Midbrain (tissue), 1 donor: ENCODE measurements around the gene N4BP2L2.

Experiments
- DNase-seq: peaks from one replicate; lab custom pipeline; 2025; lab: John Stamatoyannopoulos, UW

The N4BP2L2 gene

GRCh38 chr13:32468502-32469142, 70.0 kb downstream of the N4BP2L2 start:
- DNase-seq = no peak

DNA sequence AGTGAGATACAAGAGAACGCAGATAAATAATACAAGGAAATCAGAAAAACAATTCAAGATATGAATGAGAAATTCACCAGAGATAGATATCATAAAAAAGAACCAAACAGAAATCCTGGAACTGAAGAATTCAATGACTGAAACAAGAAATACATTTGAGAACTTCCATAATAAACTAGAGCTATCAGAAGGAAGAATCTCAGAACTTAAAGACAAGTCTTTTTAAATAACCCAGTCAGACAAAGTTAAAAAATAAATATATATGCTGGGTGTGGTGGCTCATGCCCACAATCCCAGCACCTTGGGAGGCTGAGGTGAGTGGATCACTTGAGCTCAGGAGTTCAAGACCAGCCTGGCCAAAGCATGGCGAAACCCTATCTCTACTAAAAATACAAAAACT, 82.0 kb downstream of the N4BP2L2 start:
- no peak for DNase-seq

DNA sequence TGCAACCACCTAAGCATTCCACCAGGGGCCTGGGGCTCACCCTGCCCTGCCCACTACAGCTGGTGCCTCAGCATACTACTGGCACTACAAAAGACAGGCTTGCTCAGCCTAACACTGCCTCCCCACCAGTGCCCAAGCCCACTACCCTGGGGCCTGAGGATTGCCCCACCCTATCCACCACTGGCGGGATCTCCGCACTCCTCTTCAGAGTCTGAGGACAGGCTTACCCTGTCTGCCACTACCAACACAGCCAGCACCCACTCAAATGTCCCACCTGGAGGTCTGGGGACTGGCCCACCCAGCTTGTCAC, 83.0 kb downstream of the N4BP2L2 start:
- no peak for DNase-seq

GRCh38 chr13:32454886-32455593, 83.6 kb downstream of the N4BP2L2 start:
- DNase-seq = no peak

DNA sequence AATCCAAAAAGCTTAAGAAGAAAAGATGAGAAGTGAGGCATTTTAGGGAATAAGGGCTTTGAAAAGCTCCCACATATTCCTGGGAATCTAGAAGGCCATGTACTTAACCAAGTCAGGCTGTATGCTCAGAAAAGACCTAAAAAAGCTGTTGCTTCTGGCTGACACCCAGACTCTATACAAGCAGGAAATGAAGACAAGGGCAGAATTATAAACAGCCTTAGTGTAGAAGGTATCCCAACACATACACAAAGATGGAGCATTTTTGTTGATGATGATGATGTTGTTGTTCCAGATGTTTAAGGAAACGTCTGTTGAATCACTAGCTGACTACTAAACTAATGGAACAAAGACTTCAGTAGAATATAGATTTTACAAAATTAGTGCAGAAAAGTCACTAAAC, 84.6 kb downstream of the N4BP2L2 start:
- no peak for DNase-seq

DNA sequence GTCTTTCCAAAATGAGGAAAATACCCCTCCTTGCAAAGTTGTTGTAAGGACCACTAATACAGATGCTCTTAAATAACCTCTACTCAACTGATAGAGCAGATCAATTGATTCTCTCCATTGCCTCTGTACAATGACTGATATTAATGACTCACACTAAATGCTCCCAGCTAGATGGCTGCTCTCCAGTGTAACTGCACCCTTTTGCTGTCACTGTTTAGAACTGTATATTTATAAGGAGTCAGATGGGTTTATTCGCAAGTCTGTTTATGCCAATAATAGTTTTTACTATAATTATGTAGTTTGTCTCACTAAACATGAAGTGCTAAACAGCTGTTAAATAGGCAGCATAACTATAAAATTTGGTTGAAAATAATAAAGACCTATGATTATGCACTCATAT, 89.6 kb downstream of the N4BP2L2 start:
- no peak for DNase-seq

DNA sequence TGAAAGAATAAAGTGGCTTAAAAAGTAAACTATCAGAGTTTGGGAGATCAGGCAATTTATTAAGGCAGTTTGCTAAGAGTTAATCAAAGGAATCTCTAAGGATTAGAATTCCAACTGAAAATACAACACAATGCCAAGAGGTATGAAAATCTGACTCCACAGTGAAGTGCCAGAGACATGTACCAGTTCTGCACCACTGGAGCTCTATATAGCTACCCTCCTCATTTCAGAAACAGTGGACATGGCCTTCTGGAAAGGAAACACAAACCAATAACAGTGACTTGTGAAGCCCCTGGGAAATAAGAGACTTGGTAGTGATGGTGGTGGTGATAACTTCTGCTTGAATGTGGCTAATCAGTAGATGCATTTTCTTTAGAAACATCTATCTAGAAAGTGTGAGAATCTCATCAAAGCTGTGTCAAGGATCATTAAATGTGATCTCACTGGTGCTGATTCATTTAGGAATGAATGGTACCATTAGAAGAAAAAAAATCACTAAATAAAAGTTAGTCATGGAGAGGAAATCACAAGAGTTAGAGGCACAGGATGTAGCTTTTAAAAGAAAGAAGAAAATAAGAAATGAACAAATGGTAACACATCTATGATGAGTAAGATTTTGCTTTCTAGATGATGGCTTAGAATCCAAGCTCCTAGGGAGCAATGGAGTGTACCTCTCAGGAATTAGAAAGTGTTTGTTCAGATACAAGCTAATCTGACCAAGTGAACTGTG, 90.5 kb downstream of the N4BP2L2 start:
- DNase-seq = no peak

DNA sequence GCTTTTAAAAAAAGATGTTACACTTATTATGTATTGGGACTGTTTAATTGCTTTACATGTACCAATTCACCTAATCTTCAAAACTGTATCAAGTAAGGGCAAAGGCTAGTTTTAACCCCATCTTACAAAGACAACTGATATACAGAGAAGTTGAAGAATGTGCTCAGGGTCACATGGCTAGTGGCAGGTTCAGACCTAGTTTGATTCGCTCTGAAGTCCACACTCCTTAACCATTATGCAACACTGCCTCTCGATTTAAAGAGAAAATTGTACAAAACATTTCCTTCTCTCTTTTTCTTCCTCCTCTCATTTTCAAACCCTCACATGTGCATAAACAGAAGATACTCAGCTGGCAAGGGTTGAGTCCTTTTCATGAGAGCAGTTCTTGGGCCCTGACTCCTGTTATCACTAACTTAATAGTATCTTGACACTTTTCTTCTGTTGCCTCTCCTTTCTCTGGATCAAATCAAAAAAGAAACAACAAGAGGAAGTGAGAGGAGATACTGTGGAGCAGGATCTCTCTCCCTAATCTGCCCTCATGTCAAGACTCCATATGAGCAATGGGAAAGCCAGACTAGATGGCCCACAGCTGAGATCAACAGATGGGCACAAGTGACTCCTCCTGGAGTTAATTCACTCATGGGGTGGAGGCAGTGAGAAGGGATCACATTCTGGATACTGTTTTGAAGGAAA, 91.7 kb downstream of the N4BP2L2 start:
- no peak for DNase-seq

- DNase-seq = no peak
These were observed 92.4 kb downstream of the N4BP2L2 start for GRCh38 chr13:32446220-32446619.

DNA sequence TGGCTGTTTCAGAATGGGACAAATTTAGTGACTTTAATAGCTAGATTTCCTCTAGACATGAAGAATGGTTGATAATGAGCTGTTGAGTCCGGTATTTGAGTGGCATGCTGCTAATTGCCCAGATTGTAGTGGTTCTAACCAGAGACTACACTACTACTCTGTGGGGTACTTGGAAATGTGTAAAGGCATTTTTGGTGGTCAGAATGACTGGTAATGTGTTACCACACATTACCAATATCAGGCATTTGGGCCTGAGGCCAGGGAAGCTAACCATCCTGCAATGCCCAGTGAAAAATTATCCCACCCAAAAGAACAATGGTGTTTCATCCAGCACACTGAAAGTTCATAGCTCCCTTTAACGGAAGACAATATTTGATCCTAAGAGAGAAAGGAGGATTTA, 93.1 kb downstream of the N4BP2L2 start:
- DNase-seq = no peak

- no peak for DNase-seq
These were observed 95.5 kb downstream of the N4BP2L2 start for GRCh38 chr13:32443111-32443510.

DNA sequence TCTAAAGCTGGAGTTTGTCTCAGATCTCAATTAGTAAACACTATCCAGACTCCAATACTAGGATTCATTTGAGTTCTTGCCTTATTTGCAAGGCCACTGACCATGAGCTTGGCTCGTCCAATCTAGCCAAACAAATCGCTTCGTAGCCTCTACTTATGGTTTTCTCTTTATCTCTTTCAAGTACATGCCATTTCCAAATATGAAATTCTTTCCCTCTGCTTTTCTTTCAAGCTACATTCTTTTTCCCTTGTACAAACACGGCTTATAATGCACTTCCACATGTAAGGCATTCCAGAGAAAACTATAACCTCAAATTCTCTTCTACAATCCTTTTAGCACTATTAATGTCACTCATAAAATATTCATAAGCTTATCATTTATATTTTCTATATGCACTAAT, 99.7 kb downstream of the N4BP2L2 start:
- no peak for DNase-seq

DNA sequence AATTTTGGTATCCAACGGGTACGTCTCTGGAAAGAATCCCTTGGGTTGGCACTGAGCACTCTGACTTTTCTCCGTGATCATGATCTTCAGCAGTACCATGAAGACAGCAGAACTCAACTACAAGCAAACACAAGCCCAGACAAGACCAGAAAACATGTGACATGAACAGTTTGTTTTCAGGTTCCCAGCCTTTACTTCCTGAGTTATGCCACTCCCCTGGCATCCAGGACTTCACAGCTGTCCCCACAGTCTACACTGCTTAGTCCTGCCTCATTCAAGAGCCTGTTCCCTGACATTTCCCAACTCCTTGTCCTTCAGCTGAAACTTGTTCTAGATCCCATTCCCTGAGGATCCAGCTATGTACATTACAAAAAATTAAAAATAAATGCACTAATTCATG, 105.7 kb downstream of the N4BP2L2 start:
- DNase-seq = no peak

- DNase-seq = no peak
These were observed 107.2 kb downstream of the N4BP2L2 start for GRCh38 chr13:32431361-32431760.

- no peak for DNase-seq
These were observed 108.4 kb downstream of the N4BP2L2 start for GRCh38 chr13:32430018-32430747.

GRCh38 chr13:32429433-32429909, 109.1 kb downstream of the N4BP2L2 start:
- DNase-seq = no peak

GRCh38 chr13:32428581-32429432, 109.8 kb downstream of the N4BP2L2 start:
- DNase-seq = peak; percentile 20

- DNase-seq = peak; percentile 79
These were observed 110.6 kb downstream of the N4BP2L2 start, which contains the start of gene N4BP2L1 for GRCh38 chr13:32427852-32428580. TSS of gene N4BP2L1 (minus strand) at chr13:32428130. CDS start at chr13:32428082, 48 bp downstream.

DNA sequence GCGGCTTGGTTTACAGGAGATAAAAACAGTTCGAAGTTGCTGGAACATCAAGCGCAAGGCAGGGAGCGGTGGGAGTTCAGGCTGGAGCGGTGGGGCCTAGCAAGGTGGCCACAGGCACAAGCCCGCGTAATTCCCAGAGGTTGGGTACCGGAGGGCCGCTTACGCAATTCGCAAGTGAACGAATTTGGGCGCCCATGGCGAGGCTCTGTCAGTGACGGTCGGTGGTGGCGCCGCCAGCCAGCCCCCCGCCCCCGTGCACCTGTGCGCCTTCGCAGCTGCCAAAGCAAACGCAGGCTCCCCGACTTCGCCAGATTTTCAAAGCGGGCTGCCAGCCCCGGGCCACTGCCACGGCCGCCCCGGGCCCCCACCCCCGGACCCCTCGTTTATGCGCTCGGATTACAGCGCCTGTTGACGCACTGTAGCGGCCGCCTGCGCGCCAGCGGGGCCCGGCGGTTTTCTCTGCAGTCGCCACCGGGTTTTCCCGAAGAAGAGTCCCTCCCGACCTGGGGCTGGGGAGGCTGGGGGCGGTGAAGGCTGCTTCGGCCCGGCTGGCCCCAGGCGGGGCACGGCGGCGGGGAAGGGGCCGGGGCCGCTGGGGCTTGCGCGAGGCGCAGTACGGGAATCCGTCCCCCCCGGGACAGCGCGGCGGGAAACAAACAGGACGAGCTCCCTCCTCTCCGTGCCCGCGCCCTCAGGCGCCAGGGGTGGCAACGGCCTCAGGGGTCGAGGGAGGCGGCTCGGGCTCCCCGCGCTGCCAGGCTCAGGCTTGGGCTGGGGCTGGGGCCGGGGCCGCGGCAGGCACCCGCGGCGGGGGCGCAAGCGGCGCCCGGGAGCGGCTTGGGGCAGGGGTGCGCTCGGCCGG, 111.4 kb downstream of the N4BP2L2 start:
- peak; percentile 24 for DNase-seq
